Activated CD4-positive, alpha-beta T cell treated with anti-CD3 and anti-CD28 coated beads, Interleukin-2, amount 10 ng/mL, durations not matched to agents 24 days and 14 days (primary cell): ENCODE measurements around the gene KCNC1. TPM values are rescaled to one million over a fixed set of nuclear protein-coding genes. Genes with fewer than 3 reads are reported as not detected.

Source experiments
- DNase-seq: peaks from one replicate; pipeline ENCODE4 v3.0.0; 2022
- H3K27ac Mint-ChIP-seq: one replicate; pipeline ENCODE4 v1.8.0; 2022; ENCODE audit warnings: mild to moderate bottlenecking, mixed read lengths
- H3K27me3 Mint-ChIP-seq: one replicate; pipeline ENCODE4 v1.8.0; 2022; ENCODE audit warnings: mixed read lengths
- H3K36me3 Mint-ChIP-seq: one replicate; pipeline ENCODE4 v1.8.0; 2022; ENCODE audit warnings: low read depth, mild to moderate bottlenecking, mixed read lengths
- H3K4me1 Mint-ChIP-seq: one replicate; pipeline ENCODE4 v1.8.0; 2021; ENCODE audit warnings: mixed read lengths
- H3K4me3 Mint-ChIP-seq: one replicate; pipeline ENCODE4 v1.8.0; 2022; ENCODE audit warnings: mild to moderate bottlenecking, moderate library complexity, mixed read lengths
- H3K9me3 Mint-ChIP-seq: one replicate; pipeline ENCODE4 v1.8.0; 2021; ENCODE audit warnings: mixed read lengths
- intact Hi-C: fragments of 100-400 bp; cut with micrococcal nuclease; formaldehyde crosslinking; loops from one replicate; pipeline ENCODE4 v1.15.1; 2023
- total RNA-seq: library from RNA; stranded (reverse); gene quantifications from 2 replicates; pipeline ENCODE4 v1.2.3, GENCODE V29; 2022

KCNC1 gene
- total RNA-seq, 1 donor from 2014 or later: not detected

- DNase-seq: no peak
- no peak overlapping the region for H3K4me3 Mint-ChIP-seq
- no peaks in the 10 kb centered on the region for H3K4me1 Mint-ChIP-seq
- no peak overlapping the region for H3K27ac Mint-ChIP-seq
- H3K27me3 Mint-ChIP-seq: no peaks in the 10 kb centered on the region
- no peaks in the 10 kb centered on the region for H3K36me3 Mint-ChIP-seq
- intact Hi-C loops: no loop called here
- no peaks in the 10 kb centered on the region for H3K9me3 Mint-ChIP-seq
Observed at GRCh38 chr11:17773674-17774073, 39.1 kb downstream of the KCNC1 start.

DNA sequence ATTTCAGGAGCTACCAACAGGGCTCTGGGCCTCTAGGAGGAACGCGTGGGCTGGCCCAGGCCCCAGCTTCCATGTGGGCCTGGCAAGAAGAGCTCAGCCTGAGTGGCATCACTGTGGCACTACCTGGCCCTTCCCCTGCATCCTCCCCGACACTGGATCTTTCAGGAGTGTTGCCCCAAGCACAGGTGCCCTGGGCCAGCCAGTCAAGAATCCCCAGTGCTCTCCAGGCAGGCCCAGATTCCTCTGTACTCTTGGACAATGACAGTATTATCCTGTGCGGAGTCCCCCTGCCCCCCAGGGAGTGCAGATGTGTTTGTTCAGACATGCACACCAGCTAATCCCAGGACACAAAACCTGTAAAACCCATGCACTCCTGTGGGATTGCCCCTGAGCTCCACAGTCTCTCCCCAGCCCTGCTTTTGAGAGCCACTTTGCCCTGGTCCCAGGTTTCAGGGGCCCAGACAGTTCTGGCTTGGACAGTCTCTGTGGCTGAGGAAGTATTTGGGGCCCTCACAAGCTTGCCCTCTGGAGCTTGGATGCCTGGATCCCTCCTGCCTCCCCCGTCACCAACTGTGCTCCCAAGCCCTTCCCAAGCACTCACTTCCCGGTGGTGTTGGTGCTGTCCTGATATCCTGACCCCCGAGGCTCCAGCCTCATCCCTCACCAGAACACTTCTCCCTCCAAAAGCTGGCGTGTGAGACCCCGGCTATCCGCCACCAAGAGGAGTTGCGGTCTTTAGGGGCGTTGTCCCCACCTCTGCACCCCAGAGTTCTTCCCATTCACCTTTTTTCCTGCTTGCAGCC, 39.9 kb downstream of the KCNC1 start:
- Mint-ChIP-seq H3K36me3 (no peaks in the 10 kb centered on the region), H3K9me3 (no peaks in the 10 kb centered on the region), H3K27ac (no peak overlapping the region), H3K4me1 (no peaks in the 10 kb centered on the region), H3K27me3 (no peaks in the 10 kb centered on the region), H3K4me3 (no peak overlapping the region)
- intact Hi-C loops: no loop called here
- no peak for DNase-seq

- intact Hi-C loops: no loop called here
- H3K9me3 Mint-ChIP-seq: no peaks in the 10 kb centered on the region
- H3K27ac Mint-ChIP-seq: no peak overlapping the region
- H3K4me3 Mint-ChIP-seq: no peak overlapping the region
- no peaks in the 10 kb centered on the region for H3K4me1 Mint-ChIP-seq
- H3K36me3 Mint-ChIP-seq: no peaks in the 10 kb centered on the region
- no peak for DNase-seq
- H3K27me3 Mint-ChIP-seq: no peaks in the 10 kb centered on the region
Observed at GRCh38 chr11:17775035-17775348, 40.4 kb downstream of the KCNC1 start.

GRCh38 chr11:17775507-17776211, 41.1 kb downstream of the KCNC1 start:
- Mint-ChIP-seq H3K27me3 (no peaks in the 10 kb centered on the region), H3K4me1 (no peaks in the 10 kb centered on the region), H3K9me3 (no peaks in the 10 kb centered on the region), H3K27ac (no peak overlapping the region), H3K4me3 (no peak overlapping the region), H3K36me3 (no peaks in the 10 kb centered on the region)
- intact Hi-C loops: no loop called here
- no peak for DNase-seq

DNA sequence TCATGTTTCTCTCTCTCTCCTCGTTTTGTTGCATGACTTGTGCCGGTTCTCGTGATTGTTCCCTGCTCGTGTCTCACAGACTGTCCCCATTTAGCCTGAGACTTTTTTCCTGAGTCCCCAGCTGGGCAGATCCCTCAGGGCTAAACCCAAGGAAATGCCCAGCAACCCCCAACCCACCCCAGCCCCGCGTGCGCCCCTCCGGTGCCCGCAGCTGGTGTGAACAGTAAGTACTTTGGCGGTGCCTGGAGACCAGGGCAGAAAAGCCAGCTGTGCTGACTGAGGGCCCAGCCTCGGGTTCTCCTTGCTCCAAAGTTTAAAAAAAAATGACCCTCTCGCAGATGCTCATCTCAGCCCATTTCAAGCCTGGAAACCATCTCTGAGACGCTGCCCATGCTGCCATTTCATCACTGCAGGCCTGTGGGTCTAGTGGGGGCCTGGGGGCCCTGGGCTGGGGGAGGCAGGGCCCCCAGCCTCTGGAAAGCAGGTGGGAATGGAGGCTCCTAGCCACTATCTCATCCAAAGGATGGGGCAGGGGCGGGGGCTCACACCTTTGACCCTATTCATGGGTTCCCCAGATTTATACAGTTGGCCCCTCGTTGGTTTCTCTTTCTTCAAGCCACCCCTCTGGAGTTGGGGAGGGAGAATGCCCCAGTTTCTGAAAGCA, 41.8 kb downstream of the KCNC1 start:
- no peak for DNase-seq
- no peaks in the 10 kb centered on the region for H3K27me3 Mint-ChIP-seq
- no peaks in the 10 kb centered on the region for H3K36me3 Mint-ChIP-seq
- H3K9me3 Mint-ChIP-seq: no peaks in the 10 kb centered on the region
- no peak overlapping the region for H3K27ac Mint-ChIP-seq
- H3K4me3 Mint-ChIP-seq: no peak overlapping the region
- H3K4me1 Mint-ChIP-seq: no peaks in the 10 kb centered on the region
- intact Hi-C loops: no loop called here

DNA sequence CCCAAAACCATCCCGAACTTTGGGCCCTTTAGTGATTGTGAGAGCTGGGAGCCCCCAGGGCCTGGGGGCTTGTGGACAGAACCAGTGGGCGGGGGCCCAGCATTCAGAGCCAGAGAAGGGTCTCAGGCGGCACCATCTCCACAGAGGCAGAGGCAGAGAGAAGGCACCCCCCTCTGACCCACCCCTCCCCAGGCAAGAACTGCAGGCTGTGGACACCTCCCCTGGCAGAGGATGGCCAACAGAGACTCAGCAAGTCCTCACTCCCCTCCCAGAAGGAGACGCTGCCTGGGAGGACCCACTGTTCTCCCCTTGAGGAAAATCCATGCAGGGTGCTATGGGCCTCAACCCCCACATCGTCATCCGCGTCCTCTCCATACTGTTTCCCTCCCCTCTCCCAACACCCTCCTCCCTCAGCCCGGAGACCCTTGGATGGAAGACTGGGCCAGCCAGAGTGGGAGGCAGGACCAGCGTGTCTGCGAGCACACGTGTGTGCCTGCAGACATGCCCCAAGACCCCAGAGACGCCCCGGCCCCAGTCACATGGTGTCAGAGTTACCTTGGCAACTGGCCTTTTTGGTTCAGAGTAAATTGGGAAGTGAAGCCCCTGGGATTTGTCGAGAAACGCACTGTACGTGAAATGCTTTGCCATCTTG, 42.6 kb downstream of the KCNC1 start:
- no peak for DNase-seq

DNA sequence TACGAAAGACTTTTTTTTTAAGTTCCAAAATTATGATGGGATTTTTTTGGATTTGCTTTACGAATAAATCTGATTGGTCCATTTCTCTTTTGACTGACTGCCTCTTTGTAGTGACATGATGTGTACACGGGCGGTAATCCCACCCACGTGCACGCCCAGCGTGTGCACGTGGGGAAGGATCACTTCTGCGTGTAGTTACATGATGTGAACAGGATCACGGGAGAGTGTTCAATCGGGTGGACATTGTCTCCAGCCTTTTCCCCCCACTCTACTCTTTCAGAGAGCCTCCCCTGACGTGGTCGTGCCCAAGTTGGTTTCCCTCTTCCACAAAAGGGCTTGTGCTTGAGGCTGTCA, 43.1 kb downstream of the KCNC1 start:
- H3K36me3 Mint-ChIP-seq: no peaks in the 10 kb centered on the region
- no peaks in the 10 kb centered on the region for H3K27me3 Mint-ChIP-seq
- no peaks in the 10 kb centered on the region for H3K4me1 Mint-ChIP-seq
- H3K4me3 Mint-ChIP-seq: no peak overlapping the region
- intact Hi-C loops: no loop called here
- no peak overlapping the region for H3K27ac Mint-ChIP-seq
- DNase-seq: no peak
- no peaks in the 10 kb centered on the region for H3K9me3 Mint-ChIP-seq

More for the DNA sequence above, 42.6 kb downstream of the KCNC1 start:
- intact Hi-C loops: no loop called here
- no peaks in the 10 kb centered on the region for H3K27me3 Mint-ChIP-seq
- H3K36me3 Mint-ChIP-seq: no peaks in the 10 kb centered on the region
- no peaks in the 10 kb centered on the region for H3K9me3 Mint-ChIP-seq
- no peak overlapping the region for H3K27ac Mint-ChIP-seq
- H3K4me3 Mint-ChIP-seq: no peak overlapping the region
- no peaks in the 10 kb centered on the region for H3K4me1 Mint-ChIP-seq

DNA sequence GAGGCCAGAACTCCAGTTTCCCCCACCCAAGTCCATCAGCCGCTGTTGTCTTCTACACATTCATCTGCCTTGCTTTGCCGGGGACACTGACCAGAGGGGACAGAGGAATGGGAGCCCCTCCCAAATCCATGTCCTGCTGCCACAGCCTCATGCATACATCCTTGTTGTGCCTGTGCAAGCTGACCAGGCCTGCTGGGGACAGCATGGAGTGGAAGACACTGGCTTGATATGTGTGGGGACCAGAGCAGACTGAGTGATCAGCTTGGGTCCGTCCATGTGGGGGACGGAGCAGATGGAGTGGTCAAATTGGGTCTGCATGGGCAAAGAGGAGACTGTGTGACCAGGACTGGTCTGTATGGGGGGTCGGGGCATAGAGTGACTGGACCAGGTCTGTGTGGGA, 43.8 kb downstream of the KCNC1 start:
- intact Hi-C loops: no loop called here
- no peak overlapping the region for H3K4me3 Mint-ChIP-seq
- H3K36me3 Mint-ChIP-seq: no peaks in the 10 kb centered on the region
- no peaks in the 10 kb centered on the region for H3K9me3 Mint-ChIP-seq
- H3K27me3 Mint-ChIP-seq: no peaks in the 10 kb centered on the region
- no peaks in the 10 kb centered on the region for H3K4me1 Mint-ChIP-seq
- DNase-seq: no peak
- H3K27ac Mint-ChIP-seq: no peak overlapping the region

DNA sequence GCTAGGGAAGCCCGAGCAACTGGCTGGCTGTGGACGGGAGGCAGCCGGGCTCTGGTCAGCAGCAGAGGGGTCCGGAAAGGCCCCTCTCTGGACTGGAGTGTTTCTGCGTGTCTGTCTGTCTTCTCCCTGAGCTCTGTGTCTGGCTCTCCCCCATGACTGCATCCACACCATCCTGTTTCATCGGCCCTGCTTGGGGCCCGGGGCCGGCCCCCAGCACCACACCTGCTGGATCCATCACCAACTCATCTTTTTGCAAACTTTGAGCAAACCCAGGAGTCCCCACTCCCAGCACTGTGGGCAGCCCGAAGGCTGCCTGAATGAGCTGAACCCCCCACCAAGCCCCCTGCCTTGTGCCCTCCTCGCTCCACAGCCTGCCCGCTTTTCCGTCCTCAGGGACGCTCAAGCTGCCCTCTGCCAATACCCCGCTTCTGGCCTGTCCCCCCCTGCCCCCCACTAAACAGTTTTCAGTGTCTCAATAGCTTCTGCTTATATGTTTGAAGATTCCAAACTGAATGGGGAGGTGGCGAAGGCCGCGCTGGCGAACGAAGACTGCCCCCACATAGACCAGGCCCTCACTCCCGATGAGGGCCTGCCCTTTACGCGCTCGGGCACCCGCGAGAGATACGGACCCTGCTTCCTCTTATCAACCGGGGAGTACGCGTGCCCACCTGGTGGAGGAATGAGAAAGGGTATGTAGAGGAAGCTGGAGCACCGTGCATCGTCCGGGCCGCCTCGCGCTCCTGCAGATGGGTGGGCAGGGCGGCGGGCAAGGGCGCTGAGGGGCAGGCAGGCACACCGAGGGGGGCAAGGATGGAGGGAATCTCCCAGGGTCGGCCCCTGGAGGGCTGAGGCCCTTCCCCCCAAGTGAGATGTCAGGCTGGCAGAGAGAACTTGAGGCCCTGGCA, 44.6 kb downstream of the KCNC1 start:
- intact Hi-C loops: no loop called here
- H3K4me3 Mint-ChIP-seq: no peak overlapping the region
- H3K36me3 Mint-ChIP-seq: no peaks in the 10 kb centered on the region
- no peaks in the 10 kb centered on the region for H3K27me3 Mint-ChIP-seq
- DNase-seq: no peak
- no peaks in the 10 kb centered on the region for H3K9me3 Mint-ChIP-seq
- H3K27ac Mint-ChIP-seq: no peak overlapping the region
- H3K4me1 Mint-ChIP-seq: no peaks in the 10 kb centered on the region

DNA sequence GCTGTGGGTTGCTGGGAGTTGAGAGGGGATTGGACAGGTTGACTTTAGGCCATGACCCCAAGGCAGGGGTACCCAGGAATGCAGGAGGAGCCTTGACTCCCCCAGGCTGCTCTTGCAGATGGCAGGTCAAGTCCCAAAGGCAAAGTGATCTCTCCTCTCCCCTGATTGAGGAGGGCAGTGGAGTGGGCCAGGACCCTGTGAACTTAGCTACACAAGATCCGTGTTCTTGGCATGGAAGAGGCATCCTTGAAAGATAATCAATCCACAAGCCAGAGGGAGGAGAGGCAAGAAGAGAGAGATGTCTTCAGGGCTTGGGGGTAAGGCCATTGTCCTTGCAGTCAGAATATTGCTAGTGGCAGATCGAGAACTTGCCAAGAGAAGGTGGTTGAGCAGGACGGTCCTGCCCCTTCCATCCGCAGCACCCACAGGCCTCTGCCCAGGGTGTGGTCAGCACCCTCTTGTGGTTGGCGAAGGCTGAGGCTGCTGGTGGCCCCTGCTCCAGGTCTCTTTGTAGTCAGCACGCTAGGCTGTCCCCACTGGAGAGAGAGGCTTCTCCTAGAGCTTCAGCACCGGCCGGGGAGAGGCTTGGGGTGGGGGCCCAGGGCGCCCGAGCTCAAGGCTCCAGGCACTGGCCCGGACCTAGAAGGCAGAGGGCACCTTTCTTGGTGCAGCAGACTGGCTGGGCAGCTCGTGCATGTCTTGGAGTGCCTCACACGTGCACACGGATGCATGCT, 45.4 kb downstream of the KCNC1 start:
- Mint-ChIP-seq H3K4me3 (no peak overlapping the region), H3K27ac (no peak overlapping the region), H3K36me3 (no peaks in the 10 kb centered on the region), H3K27me3 (no peaks in the 10 kb centered on the region), H3K4me1 (no peaks in the 10 kb centered on the region), H3K9me3 (no peaks in the 10 kb centered on the region)
- intact Hi-C loops: no loop called here
- DNase-seq: no peak

DNA sequence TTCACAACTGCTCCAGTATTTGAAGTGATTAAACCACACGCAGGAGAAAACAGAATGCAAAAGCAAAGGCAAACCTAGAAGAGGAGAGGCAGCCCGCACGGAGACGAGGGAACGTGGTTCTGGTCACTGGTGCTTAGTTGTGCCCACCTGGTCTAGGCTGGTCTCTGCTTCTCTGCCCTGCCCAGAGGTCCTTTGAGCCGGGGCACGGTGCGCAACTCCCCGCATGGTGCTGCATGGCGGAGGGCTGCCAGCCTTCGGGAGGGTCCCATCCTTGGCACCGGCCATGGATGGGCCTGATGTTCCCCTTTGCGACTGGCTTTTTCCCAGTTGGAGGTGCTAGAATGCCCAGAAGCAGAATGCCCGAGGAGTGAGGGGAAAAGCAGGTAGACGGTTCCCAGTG, 46.1 kb downstream of the KCNC1 start:
- H3K4me3 Mint-ChIP-seq: no peak overlapping the region
- no peak for DNase-seq
- H3K4me1 Mint-ChIP-seq: no peaks in the 10 kb centered on the region
- H3K27ac Mint-ChIP-seq: no peak overlapping the region
- intact Hi-C loops: no loop called here
- no peaks in the 10 kb centered on the region for H3K36me3 Mint-ChIP-seq
- H3K27me3 Mint-ChIP-seq: no peaks in the 10 kb centered on the region
- H3K9me3 Mint-ChIP-seq: no peaks in the 10 kb centered on the region

- no peak for DNase-seq
- intact Hi-C loops: no loop called here
- Mint-ChIP-seq H3K9me3 (no peaks in the 10 kb centered on the region), H3K4me1 (no peaks in the 10 kb centered on the region), H3K27me3 (no peaks in the 10 kb centered on the region), H3K36me3 (no peaks in the 10 kb centered on the region), H3K4me3 (no peak overlapping the region), H3K27ac (no peak overlapping the region)
Observed at GRCh38 chr11:17781221-17781620, 46.6 kb downstream of the KCNC1 start.

DNA sequence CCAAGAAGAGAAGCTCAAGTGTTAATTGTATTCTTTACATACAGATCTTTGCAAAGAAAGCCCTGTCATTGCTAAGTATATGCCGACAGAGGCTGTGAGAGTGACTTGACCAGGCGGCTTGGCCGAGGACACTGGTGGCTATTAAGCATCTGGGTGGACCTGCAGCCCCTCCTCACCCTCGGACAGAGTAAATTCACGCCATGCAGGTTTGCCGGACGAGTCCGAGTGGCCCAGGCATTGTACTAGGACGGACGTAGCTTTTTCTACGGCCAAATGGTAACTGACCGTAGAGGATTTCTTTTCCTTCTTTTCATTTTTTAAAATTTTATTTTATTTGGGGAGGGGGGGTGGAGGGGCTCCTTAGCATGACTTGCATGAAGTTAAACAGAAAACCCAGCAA, 47.0 kb downstream of the KCNC1 start:
- no peaks in the 10 kb centered on the region for H3K27me3 Mint-ChIP-seq

More for the DNA sequence above, 47.0 kb downstream of the KCNC1 start:
- intact Hi-C loops: no loop called here
- no peaks in the 10 kb centered on the region for H3K36me3 Mint-ChIP-seq
- no peaks in the 10 kb centered on the region for H3K4me1 Mint-ChIP-seq
- no peak overlapping the region for H3K27ac Mint-ChIP-seq
- DNase-seq: no peak
- no peaks in the 10 kb centered on the region for H3K9me3 Mint-ChIP-seq
- no peak overlapping the region for H3K4me3 Mint-ChIP-seq
